ENCODE results near the gene AEN.

Gene AEN

GRCh38 chr15:88620995-88621772, at the start of gene AEN:
Gene AEN, plus strand, starts transcription at chr15:88621340. Its CDS starts 4,870 bp downstream, at chr15:88626210.
- DNase-seq (ENCODE audit: low read depth in 2 of 2): peak; percentile 88 to 92

DNA sequence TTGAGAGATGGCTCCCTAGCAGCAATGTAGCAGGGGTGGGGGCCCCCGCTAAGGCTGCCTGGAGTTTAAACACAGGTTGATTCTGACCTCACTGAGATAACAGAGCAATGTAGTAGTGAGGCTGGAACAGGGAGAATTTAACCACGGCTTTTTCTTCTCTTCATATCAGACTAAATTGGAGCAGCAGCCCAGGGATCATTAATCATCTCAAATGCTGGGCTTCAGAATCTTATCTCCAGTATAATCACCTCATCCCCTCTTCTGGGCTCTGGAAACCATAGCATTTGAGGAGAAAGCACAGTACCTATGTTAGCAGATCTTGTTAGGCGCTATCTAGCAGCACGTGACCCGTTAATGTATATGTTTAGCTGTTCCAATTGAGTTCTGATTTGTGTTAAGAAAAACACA, 49.3 kb upstream of the AEN start:
- DNase-seq (ENCODE audit: low read depth in 2 of 2): no peak

DNA sequence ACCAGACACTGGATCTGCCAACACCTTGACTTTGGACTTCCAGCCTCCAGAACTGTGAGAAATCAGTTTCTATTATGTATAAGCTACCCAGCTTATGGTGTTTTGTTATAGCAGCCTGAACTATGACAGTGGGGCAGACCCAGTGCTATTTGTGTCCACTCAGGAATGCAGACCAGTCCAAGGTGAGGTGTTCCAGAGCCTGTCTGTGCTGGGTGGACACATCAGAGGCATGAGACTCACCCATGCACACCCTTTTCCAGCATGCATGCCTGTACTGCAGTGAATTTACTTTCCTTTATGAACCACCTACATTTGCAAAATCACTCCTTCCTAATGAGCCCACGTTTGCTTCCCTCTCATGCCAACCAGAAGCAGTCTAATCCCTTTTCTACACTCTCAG, 47.1 kb upstream of the AEN start:
- DNase-seq (ENCODE audit: low read depth in 2 of 2): no peak

DNA sequence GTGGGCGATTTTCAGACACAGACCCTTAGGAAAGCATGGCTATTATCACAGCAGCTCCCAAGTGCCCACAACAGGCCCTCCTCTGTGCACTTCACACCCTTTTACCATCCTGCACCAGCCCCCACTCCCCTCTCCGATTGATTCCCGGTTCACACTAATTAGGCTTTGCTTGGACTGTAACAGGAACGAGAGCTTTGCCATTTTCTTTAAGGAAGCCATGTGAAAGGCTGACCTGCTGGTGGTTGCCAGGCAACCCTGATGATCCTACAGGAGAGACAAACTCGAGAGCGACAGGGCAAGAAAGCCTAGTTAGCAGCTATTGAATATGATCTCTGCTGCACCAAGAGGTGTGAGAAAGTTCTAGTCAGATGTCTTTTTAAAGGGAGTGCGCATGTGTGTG, 46.5 kb upstream of the AEN start:
- DNase-seq (ENCODE audit: low read depth in 2 of 2): no peak

DNA sequence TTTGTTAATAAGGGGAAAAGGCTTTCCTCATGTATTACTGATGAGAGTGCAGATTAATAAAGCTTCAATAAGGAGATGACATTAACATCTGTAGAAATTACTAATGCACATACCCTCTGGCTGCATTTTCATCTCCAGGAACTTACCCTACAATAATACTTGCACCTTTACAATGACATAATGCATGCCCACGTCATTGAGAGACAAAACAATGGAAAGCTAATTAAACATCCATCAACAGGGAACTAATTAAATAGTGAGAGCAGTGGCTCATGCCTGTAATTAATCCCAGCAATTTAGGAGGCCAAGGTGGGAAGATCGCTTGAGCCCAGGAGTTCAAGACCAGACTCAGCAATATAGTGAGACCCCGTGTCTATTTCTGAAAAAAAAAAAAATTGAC, 41.8 kb upstream of the AEN start:
- DNase-seq (ENCODE audit: low read depth in 2 of 2): no peak

- DNase-seq (ENCODE audit: low read depth in 2 of 2): no peak
Measured at GRCh38 chr15:88580532-88580931, 40.6 kb upstream of the AEN start.

DNA sequence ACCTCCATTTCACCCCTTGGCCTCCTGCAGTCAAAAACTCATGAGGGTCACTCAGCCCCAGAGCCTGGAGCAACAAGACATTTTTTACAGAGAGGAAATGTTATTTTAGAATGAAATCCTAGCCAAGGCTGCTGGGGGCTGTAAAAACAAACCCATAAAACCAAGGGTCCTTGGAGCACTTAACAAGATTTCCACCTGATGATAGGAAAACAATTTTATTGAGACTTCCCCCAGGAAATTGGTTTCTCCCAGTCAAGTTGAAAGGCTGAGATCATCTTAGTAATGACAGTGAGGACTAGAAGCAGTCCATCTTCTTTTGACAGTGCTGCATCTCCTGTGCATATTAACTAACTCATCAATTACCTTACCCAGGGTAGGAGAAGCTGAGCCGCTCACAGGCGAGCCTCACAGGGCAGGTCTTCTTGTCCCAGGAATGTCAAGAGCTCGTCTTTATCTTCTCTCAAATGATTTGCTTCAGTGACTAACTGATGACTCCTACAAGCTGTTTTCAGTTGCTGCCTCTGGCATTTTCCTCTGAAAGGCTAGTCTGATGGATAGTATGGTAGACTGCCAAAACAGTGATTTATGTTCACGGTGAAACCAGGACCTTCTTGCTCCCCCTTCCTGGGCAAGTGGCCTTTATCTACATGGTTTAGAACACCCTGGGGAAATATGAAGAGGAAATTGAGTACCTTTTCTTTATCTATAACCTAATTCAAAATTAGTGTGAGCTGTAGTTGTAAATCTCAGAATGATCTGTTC, 34.6 kb upstream of the AEN start:
- DNase-seq (ENCODE audit: low read depth in 2 of 2): no peak

DNA sequence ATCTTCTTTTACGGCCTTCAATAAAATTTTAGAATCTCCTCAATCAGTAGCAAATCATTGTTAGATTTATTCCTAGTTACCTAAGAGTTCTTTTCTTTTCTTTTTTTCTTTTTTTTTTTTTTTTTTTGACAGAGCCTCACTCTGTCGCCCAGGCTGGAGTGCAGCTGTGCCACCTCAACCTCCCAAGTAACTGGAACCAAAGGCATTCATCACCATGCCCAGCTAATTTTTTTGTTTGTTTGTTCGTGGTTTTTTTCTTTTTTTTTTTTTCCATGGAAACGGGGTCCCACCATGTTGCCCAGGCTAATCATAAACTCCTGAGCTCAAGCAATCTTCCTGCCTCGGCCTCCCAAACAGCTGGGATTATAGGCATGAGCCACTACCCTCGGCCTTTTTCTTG, 30.4 kb upstream of the AEN start:
- DNase-seq (ENCODE audit: low read depth in 2 of 2): no peak

GRCh38 chr15:88591384-88591783, 29.8 kb upstream of the AEN start:
- DNase-seq (ENCODE audit: low read depth in 2 of 2): no peak

- DNase-seq (ENCODE audit: low read depth in 2 of 2): no peak
Measured at GRCh38 chr15:88603885-88604284, 17.3 kb upstream of the AEN start.

- DNase-seq (ENCODE audit: low read depth in 2 of 2): no peak
Measured at GRCh38 chr15:88604381-88605188, 16.6 kb upstream of the AEN start.

GRCh38 chr15:88605189-88606069, 15.7 kb upstream of the AEN start:
- DNase-seq (ENCODE audit: low read depth in 2 of 2): peak in 1 of 2 experiments; percentile 45

DNA sequence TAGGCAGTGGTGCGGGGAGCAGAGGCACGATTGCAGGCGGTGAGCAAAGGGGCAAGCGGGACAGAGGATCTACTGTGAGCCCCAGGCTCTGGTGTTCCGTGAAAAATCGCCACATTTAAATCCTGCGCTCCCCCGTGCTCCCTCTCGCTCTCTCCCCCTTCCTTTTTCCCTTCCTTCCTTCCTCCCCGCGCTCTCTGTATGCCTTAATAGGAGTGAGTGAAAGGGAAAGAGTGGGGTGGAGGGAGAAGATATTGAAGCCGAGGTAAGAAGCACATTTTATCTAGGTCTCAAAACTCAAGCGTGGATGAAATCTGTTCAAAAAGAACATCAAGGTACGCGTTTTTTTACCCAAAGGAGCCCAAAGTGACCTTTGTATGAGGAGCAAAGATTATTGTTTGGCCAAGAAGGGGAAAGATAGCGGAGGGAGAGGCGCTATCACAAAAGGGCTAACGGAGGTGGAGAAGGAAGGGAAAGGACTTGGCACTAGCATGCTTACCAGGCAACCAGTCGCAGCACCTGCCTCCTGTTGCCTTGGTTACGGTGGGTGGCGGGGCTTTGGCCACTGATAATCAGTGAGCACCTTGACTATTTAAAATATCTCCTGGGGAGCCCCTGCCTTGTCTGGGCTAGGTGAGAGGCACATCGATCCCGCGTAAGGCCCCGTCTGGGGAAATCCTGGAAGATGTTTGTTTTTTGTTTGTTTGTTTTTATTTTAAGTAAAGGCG, 14.9 kb upstream of the AEN start:
- DNase-seq (ENCODE audit: low read depth in 2 of 2): no peak

GRCh38 chr15:88607951-88608350, 13.2 kb upstream of the AEN start:
- DNase-seq (ENCODE audit: low read depth in 2 of 2): no peak

DNA sequence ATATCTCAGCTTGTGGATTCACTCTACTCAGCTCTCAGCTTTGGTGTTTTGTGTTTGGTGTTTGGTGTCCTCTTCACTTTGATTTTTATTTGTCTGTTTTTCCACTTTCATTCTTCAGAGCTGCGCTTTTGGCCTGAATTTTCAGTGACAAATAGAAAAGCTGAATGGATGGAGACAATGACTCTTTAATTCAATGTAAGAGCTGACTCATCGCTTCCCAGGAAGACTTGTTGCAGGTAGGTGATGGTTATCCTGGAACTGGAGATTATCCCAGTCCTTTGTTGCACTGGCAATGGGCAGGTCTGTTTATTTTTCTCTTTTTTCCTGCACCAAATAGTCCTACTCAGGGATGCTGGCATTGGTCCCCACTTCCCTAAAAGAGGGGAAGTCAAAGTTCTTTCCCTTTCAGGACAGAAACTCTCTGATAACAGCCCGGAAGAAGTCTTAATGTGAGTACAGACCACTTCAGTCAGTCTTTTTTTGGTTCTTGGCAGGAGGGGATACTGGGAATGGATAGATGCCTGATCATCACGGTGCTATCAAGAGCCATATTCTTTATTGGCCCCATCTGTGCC, 12.4 kb upstream of the AEN start:
- no peak for DNase-seq (ENCODE audit: low read depth in 2 of 2)

DNA sequence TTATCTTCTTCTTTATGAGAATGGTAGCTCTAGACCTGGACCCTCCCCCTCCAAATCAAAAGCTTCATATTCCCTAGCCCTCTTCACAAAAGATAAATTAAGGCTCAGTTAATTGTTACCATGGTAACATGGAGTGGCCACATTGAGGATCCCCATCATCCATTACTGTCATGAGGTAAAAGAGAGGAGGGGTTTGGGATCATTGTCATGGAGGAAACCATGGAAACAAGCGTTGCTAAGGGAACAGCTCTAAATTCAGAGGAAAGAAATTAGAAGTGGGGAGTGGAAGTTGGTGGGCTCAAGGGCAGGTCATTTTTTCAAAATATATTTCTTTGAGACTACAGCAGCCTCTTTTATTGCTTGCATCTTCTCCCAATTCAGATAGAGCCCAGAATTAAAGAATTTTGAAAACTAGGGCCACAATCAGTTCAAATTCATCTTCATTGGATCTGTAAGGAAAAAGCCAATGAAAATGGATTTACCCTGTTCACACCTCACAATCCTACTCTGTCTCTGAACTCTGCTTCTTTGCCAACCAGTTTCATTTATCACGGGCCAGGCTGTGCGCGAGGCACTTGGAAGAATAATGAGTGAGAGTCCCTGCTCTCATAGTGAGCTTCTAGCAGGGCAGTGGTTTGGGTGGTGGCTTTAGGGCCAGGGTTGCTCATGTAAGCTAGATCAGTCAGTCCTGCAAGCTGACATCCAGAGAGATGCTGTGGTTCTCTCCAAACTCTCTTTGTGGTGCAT, 11.6 kb upstream of the AEN start:
- no peak for DNase-seq (ENCODE audit: low read depth in 2 of 2)

GRCh38 chr15:88610701-88611231, 10.4 kb upstream of the AEN start:
- no peak for DNase-seq (ENCODE audit: low read depth in 2 of 2)

- no peak for DNase-seq (ENCODE audit: low read depth in 2 of 2)
Measured at GRCh38 chr15:88612186-88612796, 8.8 kb upstream of the AEN start.

Data from stimulated activated CD4-positive, alpha-beta T cell treated with anti-CD3 and anti-CD28 coated beads, Interleukin-12 subunit alpha, Interleukin-12 subunit beta, amount 100 ng/mL, for 24 hours (primary cell).